SK-N-SH (cell line): ENCODE data around the gene PSAP.

Experiments used
- FOXJ3 ChIP-seq: sonication (generic); formaldehyde crosslinking; IDR thresholded peaks from 2 replicates; pipeline ENCODE4 v1.5.1; 2020; ENCODE audit warnings: mild to moderate bottlenecking, missing genetic modification reagents
- GATA2 ChIP-seq: sonication (generic); formaldehyde crosslinking; IDR thresholded peaks from 2 replicates; pipeline ENCODE4 v1.5.0; 2020; ENCODE audit warnings: mild to moderate bottlenecking, missing genetic modification reagents
- TAF1 ChIP-seq: IDR thresholded peaks from 2 replicates; pipeline ENCODE4 v1.6.1; 2012; ENCODE audit warnings: low read depth, mild to moderate bottlenecking, low read length, moderate library complexity, borderline replicate concordance
- TF ChIP-seq, protein P1 (sequence below): fragments of 200-600 bp; sonication (generic); IDR thresholded peaks from 2 replicates; pipeline ENCODE4 v1.6.1; 2017; ENCODE audit warnings: antibody characterized with exemption, mild to moderate bottlenecking, moderate library complexity
- TF ChIP-seq, protein P2 (sequence below): IDR thresholded peaks from 2 replicates; pipeline ENCODE4 v1.4.0; 2012; ENCODE audit warnings: low read depth

DNA sequence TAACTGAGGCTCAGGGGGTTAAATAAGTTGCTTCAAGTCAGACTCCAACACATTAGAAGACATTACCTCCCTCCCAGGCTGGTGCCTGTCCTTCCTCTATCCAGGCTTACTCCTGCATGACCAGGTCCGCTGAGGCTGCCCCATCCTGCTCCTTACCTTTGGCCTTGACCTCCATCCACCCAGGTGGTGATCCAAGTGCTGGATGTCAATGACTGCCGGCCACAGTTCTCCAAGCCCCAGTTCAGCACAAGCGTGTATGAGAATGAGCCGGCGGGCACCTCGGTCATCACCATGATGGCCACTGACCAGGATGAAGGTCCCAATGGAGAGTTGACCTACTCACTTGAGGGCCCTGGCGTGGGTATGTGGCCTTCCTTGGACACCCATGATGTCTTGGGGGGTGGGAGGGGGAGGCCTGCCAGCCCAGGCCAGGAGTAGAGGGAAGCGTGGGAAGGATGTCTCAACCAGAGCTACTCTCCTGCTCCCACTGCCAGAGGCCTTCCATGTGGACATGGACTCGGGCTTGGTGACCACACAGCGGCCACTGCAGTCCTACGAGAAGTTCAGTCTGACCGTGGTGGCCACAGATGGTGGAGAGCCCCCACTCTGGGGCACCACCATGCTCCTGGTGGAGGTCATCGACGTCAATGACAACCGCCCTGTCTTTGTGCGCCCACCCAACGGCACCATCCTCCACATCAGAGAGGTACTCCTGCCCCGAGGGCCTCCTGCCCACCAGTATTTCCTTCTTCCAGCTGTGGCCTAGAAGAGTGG is 48.1 kb downstream of the PSAP start:
- TF ChIP-seq, protein P1, sequence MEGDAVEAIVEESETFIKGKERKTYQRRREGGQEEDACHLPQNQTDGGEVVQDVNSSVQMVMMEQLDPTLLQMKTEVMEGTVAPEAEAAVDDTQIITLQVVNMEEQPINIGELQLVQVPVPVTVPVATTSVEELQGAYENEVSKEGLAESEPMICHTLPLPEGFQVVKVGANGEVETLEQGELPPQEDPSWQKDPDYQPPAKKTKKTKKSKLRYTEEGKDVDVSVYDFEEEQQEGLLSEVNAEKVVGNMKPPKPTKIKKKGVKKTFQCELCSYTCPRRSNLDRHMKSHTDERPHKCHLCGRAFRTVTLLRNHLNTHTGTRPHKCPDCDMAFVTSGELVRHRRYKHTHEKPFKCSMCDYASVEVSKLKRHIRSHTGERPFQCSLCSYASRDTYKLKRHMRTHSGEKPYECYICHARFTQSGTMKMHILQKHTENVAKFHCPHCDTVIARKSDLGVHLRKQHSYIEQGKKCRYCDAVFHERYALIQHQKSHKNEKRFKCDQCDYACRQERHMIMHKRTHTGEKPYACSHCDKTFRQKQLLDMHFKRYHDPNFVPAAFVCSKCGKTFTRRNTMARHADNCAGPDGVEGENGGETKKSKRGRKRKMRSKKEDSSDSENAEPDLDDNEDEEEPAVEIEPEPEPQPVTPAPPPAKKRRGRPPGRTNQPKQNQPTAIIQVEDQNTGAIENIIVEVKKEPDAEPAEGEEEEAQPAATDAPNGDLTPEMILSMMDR = no peak
- TF ChIP-seq FOXJ3 (CRISPR knock-in tag) = no peak
- TF ChIP-seq, protein P2, sequence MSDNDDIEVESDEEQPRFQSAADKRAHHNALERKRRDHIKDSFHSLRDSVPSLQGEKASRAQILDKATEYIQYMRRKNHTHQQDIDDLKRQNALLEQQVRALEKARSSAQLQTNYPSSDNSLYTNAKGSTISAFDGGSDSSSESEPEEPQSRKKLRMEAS = no peak
- TF ChIP-seq GATA2 (CRISPR knock-in tag) = no peak
- no peak for TF ChIP-seq TAF1
